OCI-LY7 (cell line): Measurements from ENCODE around the gene PLPPR2. TPM values are rescaled to one million over a fixed set of nuclear protein-coding genes. Genes with fewer than 3 reads are reported as not detected.

Experiments
- BruUV-seq: library from RNA; stranded (reverse); fragments of 400-500 nt; replicated peaks from 2 replicates; lab custom pipeline; 2021; lab: Mats Ljungman, UMichigan
- CTCF ChIA-PET: fragments of 300-600 bp; sonication (Branson Sonifier 250); formaldehyde crosslinking; loops from one replicate; lab custom pipeline; 2022; ENCODE audit warnings: antibody characterized with exemption; ENCODE audit not compliant: unreplicated experiment; lab: Charles Lee
- POLR2A ChIA-PET: fragments of 300-600 bp; sonication (Branson Sonifier 250); formaldehyde crosslinking; loops from one replicate; lab custom pipeline; 2022; ENCODE audit warnings: antibody characterized with exemption; lab: Charles Lee
- DNase-seq: peaks from one replicate; pipeline ENCODE4 v3.0.0-alpha.2; 2015; ENCODE audit warnings: low spot score
- H2AFZ ChIP-seq: fragments of 200-600 bp; sonication (generic), shearing (Covaris generic); 2 replicates; pipeline ENCODE4 v1.6.1; 2014; ENCODE audit warnings: mild to moderate bottlenecking, antibody characterized with exemption, low read length, moderate library complexity
- H3K27ac ChIP-seq: fragments of 200-600 bp; sonication (generic); 2 replicates; pipeline ENCODE4 v1.5.1; 2014; ENCODE audit warnings: mixed run types, low read depth, mild to moderate bottlenecking, moderate library complexity, low read length, inconsistent platforms; ENCODE audit not compliant: poor library complexity, severe bottlenecking
- H3K36me3 ChIP-seq: fragments of 200-600 bp; sonication (generic); 2 replicates; pipeline ENCODE4 v1.6.1; 2014; ENCODE audit warnings: mild to moderate bottlenecking, antibody characterized with exemption, low read length, moderate library complexity, mixed read lengths; ENCODE audit not compliant: insufficient read depth
- H3K4me1 ChIP-seq: fragments of 200-600 bp; sonication (generic); 2 replicates; pipeline ENCODE4 v1.5.1; 2014; ENCODE audit warnings: mild to moderate bottlenecking, low read length; ENCODE audit not compliant: insufficient read depth, poor library complexity, severe bottlenecking
- H3K4me2 ChIP-seq: fragments of 200-600 bp; sonication (generic); 2 replicates; pipeline ENCODE4 v1.6.1; 2014; ENCODE audit warnings: mild to moderate bottlenecking, low read length
- H3K4me3 ChIP-seq: fragments of 200-600 bp; sonication (generic); 2 replicates; pipeline ENCODE4 v1.5.1; 2014; ENCODE audit warnings: mild to moderate bottlenecking, low read depth, low read length; ENCODE audit not compliant: poor library complexity, severe bottlenecking
- H3K79me2 ChIP-seq: fragments of 200-600 bp; sonication (generic); 2 replicates; pipeline ENCODE4 v1.6.1; 2016; ENCODE audit warnings: low read depth, mild to moderate bottlenecking, low read length, moderate library complexity, mixed read lengths; ENCODE audit not compliant: insufficient read depth
- H3K9me2 ChIP-seq: fragments of 200-600 bp; sonication (generic); 2 replicates; pipeline ENCODE4 v1.6.1; 2016; ENCODE audit warnings: mild to moderate bottlenecking, low read length, mixed read lengths; ENCODE audit not compliant: insufficient read depth
- H3K9me3 ChIP-seq: fragments of 200-600 bp; sonication (generic); 2 replicates; pipeline ENCODE4 v1.6.1; 2014; ENCODE audit warnings: mild to moderate bottlenecking, mixed run types, low read length, mixed read lengths
- H4K20me1 ChIP-seq: fragments of 200-600 bp; sonication (generic); 2 replicates; pipeline ENCODE4 v1.6.1; 2014; ENCODE audit warnings: mild to moderate bottlenecking, antibody characterized with exemption, low read length, moderate library complexity, mixed read lengths; ENCODE audit not compliant: insufficient read depth
- EZH2phosphoT487 ChIP-seq: fragments of 200-600 bp; sonication (generic); IDR thresholded peaks from 2 replicates; pipeline ENCODE4 v1.6.1; 2018; ENCODE audit warnings: low read depth, borderline replicate concordance, mild to moderate bottlenecking, mixed run types, antibody characterized with exemption, low read length, moderate library complexity, mixed read lengths
- intact Hi-C: fragments of 100-400 bp; cut with micrococcal nuclease; formaldehyde crosslinking; loops from one replicate; pipeline ENCODE4 v1.10.0; 2022; ENCODE audit not compliant: unreplicated experiment
- total RNA-seq, 2 experiments: library from RNA; depleted of rRNA in 1 of 2; stranded (reverse); fragments of >200 nt in 1 of 2; shearing (Covaris generic) in 1 of 2; gene quantifications; 2 replicates each; pipeline ENCODE4 v1.2.3, GENCODE V29; 2014 to 2022
- TF ChIP-seq, protein P1 (sequence below): fragments of 200-600 bp; sonication (generic); conservative IDR thresholded peaks from 2 replicates; pipeline ENCODE4 v1.5.1; 2014; ENCODE audit warnings: mild to moderate bottlenecking, antibody characterized with exemption, low read length, moderate library complexity, mixed read lengths

The PLPPR2 gene
- total RNA-seq, 2 experiments from 2014 or later: 0.88 to 3.6 TPM

DNA sequence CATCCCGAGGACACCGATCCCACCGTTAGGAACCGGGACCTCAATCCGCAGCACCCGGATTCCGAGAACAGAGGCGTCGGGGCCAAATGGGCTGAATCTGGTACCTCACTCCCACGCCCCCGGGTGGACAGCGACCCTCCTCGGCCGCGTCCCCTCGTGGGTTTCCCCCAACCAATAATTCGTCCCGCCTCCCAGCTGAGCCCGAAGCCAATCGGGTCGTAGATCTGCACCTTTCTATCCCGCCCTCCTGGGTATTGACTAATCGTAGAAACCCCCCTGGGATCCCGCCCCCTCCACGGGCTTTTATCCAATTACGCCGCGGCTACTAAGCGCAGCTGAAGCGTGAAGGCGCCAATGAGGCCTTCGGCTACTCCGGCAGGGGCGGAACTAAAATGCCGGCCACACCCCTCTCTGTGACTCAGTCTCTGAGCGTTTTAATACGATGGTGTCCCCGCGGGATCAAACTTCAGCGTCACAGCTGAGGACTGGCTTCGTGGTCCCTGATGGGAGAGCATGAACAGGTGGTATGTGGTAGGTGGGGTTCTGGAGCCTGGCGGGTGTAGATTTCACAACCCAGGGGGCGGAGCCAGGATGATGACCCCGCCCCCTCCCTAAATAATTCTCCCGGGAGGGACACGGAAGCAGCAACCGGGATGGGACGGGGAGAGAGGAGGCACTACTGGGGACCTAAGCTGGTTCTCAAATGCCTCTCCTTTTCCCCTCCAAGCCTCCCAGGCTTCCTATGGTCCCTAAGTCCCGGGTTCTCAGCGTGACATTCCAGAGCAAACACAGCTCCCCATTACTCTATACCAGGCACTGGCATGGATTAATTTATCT is 8.9 kb upstream of the PLPPR2 start, which contains the start of the genes CCDC159 and TMEM205:
Gene CCDC159, plus strand, starts transcription at position 416 of the 837 bp plus-strand sequence. Its CDS starts 88 bp downstream, at position 504.
Gene TMEM205, minus strand, starts transcription at position 165 of the 837 bp plus-strand sequence. CDS start 649 bp downstream, outside the sequence.
- peaks cover 5% of the 10 kb centered on the region for H3K36me3 ChIP-seq
- H2AFZ ChIP-seq: peak within 1 kb of the TSS; percentile 92
- intact Hi-C loops: loop anchor here (2.0 kb wide), 2 partner anchors 28 to 54 kb away; partner anchors contain the start of gene SWSAP1
- ChIA-PET CTCF (interaction anchor here (0.6 kb wide), 1 partner anchor 82 kb away, joined by 3 read pairs; no protein-coding TSS in a partner anchor), POLR2A (interaction anchor here (0.5 to 1.3 kb wide), 7 partner anchors 22 to 749 kb away, joined by 3 to 7 read pairs (median 4); partner anchors contain the start of gene SWSAP1)
- H3K4me3 ChIP-seq: peak within 1 kb of the TSS; percentile 88
- TSS peak; percentile 85 for BruUV-seq
- no peaks in the 10 kb centered on the region for H4K20me1 ChIP-seq
- DNase-seq: peak; percentile 100
- H3K4me1 ChIP-seq: peaks cover 26% of the 10 kb centered on the region
- no peaks in the 10 kb centered on the region for H3K9me2 ChIP-seq
- peak within 1 kb of the TSS; percentile 55 for H3K27ac ChIP-seq
- peak within 1 kb of the TSS; percentile 93 for H3K4me2 ChIP-seq
- no peak for TF ChIP-seq EZH2phosphoT487
- TF ChIP-seq, protein P1, sequence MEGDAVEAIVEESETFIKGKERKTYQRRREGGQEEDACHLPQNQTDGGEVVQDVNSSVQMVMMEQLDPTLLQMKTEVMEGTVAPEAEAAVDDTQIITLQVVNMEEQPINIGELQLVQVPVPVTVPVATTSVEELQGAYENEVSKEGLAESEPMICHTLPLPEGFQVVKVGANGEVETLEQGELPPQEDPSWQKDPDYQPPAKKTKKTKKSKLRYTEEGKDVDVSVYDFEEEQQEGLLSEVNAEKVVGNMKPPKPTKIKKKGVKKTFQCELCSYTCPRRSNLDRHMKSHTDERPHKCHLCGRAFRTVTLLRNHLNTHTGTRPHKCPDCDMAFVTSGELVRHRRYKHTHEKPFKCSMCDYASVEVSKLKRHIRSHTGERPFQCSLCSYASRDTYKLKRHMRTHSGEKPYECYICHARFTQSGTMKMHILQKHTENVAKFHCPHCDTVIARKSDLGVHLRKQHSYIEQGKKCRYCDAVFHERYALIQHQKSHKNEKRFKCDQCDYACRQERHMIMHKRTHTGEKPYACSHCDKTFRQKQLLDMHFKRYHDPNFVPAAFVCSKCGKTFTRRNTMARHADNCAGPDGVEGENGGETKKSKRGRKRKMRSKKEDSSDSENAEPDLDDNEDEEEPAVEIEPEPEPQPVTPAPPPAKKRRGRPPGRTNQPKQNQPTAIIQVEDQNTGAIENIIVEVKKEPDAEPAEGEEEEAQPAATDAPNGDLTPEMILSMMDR: peak; percentile 61
- H3K9me3 ChIP-seq: no peaks in the 10 kb centered on the region
- no peaks in the 10 kb centered on the region for H3K79me2 ChIP-seq

DNA sequence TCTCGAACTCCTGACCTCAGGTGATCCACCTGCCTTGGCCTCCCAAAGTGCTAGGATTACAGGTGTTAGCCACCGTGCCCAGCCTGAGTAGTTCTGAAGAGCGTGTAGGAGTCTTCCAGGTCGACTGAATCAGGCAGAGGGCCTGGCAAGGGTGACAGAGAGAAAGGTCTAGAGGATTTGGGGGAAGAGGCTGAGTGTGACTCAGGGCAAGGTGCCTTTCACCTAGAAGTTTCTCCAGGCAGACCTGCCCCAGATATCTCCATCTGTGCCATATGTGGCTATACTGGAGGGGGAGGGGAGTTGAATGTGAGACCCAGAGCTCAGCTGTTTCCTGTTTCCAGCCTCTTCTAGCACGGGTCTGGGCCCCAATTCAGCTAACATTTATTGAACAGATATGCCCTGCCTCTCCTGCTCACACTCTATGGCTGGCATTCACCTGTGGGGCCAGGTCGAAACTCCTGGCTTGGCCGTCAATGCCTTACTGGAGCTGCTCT is 7.6 kb upstream of the PLPPR2 start:
- H4K20me1 ChIP-seq: no peaks in the 10 kb centered on the region
- intact Hi-C loops: loop anchor here (2.0 kb wide), 2 partner anchors 27 to 55 kb away; partner anchors contain the start of gene SWSAP1
- H3K36me3 ChIP-seq: no peaks in the 10 kb centered on the region
- no peaks in the 10 kb centered on the region for H3K9me2 ChIP-seq
- H3K4me1 ChIP-seq: peaks cover 26% of the 10 kb centered on the region
- no peak overlapping the region for H3K4me3 ChIP-seq
- no peak overlapping the region for H3K27ac ChIP-seq
- POLR2A ChIA-PET: interaction anchor here (1.3 kb wide), 1 partner anchor 27 kb away, joined by 7 read pairs; the partner anchor contains the start of gene SWSAP1
- CTCF ChIA-PET: no interaction called here
- peak overlapping the region; percentile 93; the same call in 1 of the 2 replicates for H3K4me2 ChIP-seq
- TF ChIP-seq EZH2phosphoT487: no peak
- TF ChIP-seq, protein P1: no peak
- H2AFZ ChIP-seq: no peak overlapping the region
- H3K79me2 ChIP-seq: no peaks in the 10 kb centered on the region
- H3K9me3 ChIP-seq: no peaks in the 10 kb centered on the region
- no TSS peak for BruUV-seq
- no peak for DNase-seq
